Sigmoid colon (tissue), 4 donors: Measurements from ENCODE around the gene LIN7B.

ENCODE experiments used
- EP300 ChIP-seq, 4 donors: sonication (generic); formaldehyde crosslinking; IDR thresholded peaks; one replicate each; pipeline ENCODE4 v1.6.1; 2017; ENCODE audit warnings: antibody characterized with exemption in 4 of 4
- TF ChIP-seq, protein P1 (sequence below), 4 experiments: fragments of 450-650 bp in 3 of 4; fragments of 200-600 bp in 1 of 4; IDR thresholded peaks; one replicate each; pipeline ENCODE4 v1.5.1; 2016 to 2019; ENCODE audit warnings: antibody characterized with exemption in 4 of 4, mild to moderate bottlenecking in 3 of 4, moderate library complexity in 2 of 4

DNA sequence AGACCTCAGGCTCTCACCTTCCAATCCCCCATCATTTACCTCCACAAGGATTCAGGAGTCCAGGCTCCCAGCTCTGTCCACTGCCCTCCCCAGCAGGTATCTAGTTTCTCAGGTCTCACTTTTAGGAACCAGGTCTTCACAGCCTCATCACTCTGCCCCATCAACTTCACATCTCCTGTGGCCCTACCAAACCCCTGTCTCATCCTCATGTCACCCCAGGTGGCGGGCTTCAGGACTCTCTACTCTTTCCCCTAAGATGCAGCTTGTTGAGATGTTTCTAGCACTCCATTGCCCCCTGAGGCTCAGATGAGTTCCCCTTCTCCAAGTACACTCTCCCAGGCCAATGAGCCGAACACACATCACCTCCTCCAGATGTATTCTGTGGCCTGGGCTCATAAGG, 6.7 kb downstream of the LIN7B start:
- TF ChIP-seq, protein P1, sequence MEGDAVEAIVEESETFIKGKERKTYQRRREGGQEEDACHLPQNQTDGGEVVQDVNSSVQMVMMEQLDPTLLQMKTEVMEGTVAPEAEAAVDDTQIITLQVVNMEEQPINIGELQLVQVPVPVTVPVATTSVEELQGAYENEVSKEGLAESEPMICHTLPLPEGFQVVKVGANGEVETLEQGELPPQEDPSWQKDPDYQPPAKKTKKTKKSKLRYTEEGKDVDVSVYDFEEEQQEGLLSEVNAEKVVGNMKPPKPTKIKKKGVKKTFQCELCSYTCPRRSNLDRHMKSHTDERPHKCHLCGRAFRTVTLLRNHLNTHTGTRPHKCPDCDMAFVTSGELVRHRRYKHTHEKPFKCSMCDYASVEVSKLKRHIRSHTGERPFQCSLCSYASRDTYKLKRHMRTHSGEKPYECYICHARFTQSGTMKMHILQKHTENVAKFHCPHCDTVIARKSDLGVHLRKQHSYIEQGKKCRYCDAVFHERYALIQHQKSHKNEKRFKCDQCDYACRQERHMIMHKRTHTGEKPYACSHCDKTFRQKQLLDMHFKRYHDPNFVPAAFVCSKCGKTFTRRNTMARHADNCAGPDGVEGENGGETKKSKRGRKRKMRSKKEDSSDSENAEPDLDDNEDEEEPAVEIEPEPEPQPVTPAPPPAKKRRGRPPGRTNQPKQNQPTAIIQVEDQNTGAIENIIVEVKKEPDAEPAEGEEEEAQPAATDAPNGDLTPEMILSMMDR (IDR thresholded peaks at IDR 0.05) = no peak
- TF ChIP-seq EP300 (IDR thresholded peaks at IDR 0.05) = no peak
